Sigmoid colon (tissue), 7 donors: ENCODE measurements around the gene AGFG1. TPM values are rescaled to one million over a fixed set of nuclear protein-coding genes. Genes with fewer than 3 reads are reported as not detected.

Experiments
- DNase-seq: peaks from one replicate; pipeline ENCODE4 v3.0.0-alpha.2; 2019
- H3K27ac ChIP-seq, 4 donors: fragments of 200-600 bp; sonication (generic); one replicate each; pipeline ENCODE4 v1.5.1; 2016 to 2019; ENCODE audit warnings: mild to moderate bottlenecking in 1 of 4
- H3K27me3 ChIP-seq, 3 donors: fragments of 200-600 bp; sonication (generic); one replicate each; pipeline ENCODE4 v1.5.1; 2019; ENCODE audit warnings: mild to moderate bottlenecking in 1 of 3
- H3K36me3 ChIP-seq, 4 donors: fragments of 200-600 bp; sonication (generic); one replicate each; pipeline ENCODE4 v1.5.1; 2016 to 2019
- H3K4me1 ChIP-seq, 4 donors: fragments of 200-600 bp; sonication (generic); one replicate each; pipeline ENCODE4 v1.5.1; 2017 to 2019
- H3K4me3 ChIP-seq, 4 donors: fragments of 200-600 bp; sonication (generic); one replicate each; pipeline ENCODE4 v1.5.1; 2017 to 2019; ENCODE audit warnings: mild to moderate bottlenecking in 2 of 4, moderate library complexity in 1 of 4
- H3K9me3 ChIP-seq, 4 donors: fragments of 200-600 bp in 3 of 4; sonication (generic) in 3 of 4; one replicate each; pipeline versions ENCODE4 v1.5.1 to v1.6.1; 2013 to 2019
- CTCF ChIP-seq, 4 experiments: fragments of 450-650 bp in 3 of 4; fragments of 200-600 bp in 1 of 4; IDR thresholded peaks; one replicate each; pipeline ENCODE4 v1.5.1; 2016 to 2019; ENCODE audit warnings: antibody characterized with exemption in 4 of 4, mild to moderate bottlenecking in 3 of 4, moderate library complexity in 2 of 4
- EP300 ChIP-seq, 4 donors: sonication (generic); formaldehyde crosslinking; IDR thresholded peaks; one replicate each; pipeline ENCODE4 v1.6.1; 2017; ENCODE audit warnings: antibody characterized with exemption in 4 of 4
- POLR2A ChIP-seq, 2 donors: fragments of 450-650 bp; IDR thresholded peaks; one replicate each; pipeline ENCODE4 v1.6.1; 2016; ENCODE audit warnings: antibody characterized with exemption in 2 of 2, mild to moderate bottlenecking in 2 of 2, moderate library complexity in 2 of 2
- POLR2AphosphoS5 ChIP-seq, 4 donors: sonication (generic); formaldehyde crosslinking; IDR thresholded peaks; one replicate each; pipeline ENCODE4 v1.6.1; 2017; ENCODE audit warnings: antibody characterized with exemption in 4 of 4
- WGBS, 2 donors: extraction: QIAGEN DNeasy Blood & Tissue Kit; methylation state at CpG; one replicate each; pipeline ENCODE4 v1.1.7; 2013; 5-methylcytosine and 5-hydroxymethylcytosine counted together
- intact Hi-C: fragments of 100-400 bp; cut with DNase I; formaldehyde crosslinking; loops from one replicate; pipeline ENCODE4 v1.15.1; 2023
- polyA plus RNA-seq, 3 donors: library from polyadenylated mRNA; stranded (reverse); fragments of 200-250 nt; gene quantifications; one replicate each; pipeline ENCODE4 v1.2.3, GENCODE V29; 2013
- total RNA-seq, 4 donors: library from RNA; depleted of rRNA; stranded (reverse); fragments of >200 nt; gene quantifications; one replicate each; pipeline ENCODE4 v1.1.0, GENCODE V29; 2016
- donor health status: healthy with polysubstance abuse.
- donor health status: Bipolar disorder and iron deficiency.
- donor health status: healthy.

The AGFG1 gene
- total and polyA plus RNA-seq, 7 donors = 36.0 to 53.9 (median 43.6) TPM

GRCh38 chr2:227433171-227433570 lies 38.8 kb upstream of the AGFG1 start:
- no peak for TF ChIP-seq POLR2AphosphoS5 (IDR thresholded peaks at IDR 0.05)
- TF ChIP-seq POLR2A (IDR thresholded peaks at IDR 0.05) = no peak
- TF ChIP-seq CTCF (IDR thresholded peaks at IDR 0.05) = no peak
- TF ChIP-seq EP300 (IDR thresholded peaks at IDR 0.05) = no peak
- no peak for DNase-seq
- intact Hi-C loops = no loop called here
- whole genome bisulfite sequencing, 2 donors = 69 to 94% methylated on average over 2 of the region's 2 CpGs
- H3K27ac ChIP-seq = no peak overlapping the region
- no peaks in the 10 kb centered on the region for H3K36me3 ChIP-seq
- no peaks in the 10 kb centered on the region for H3K27me3 ChIP-seq
- H3K4me1 ChIP-seq = no peaks in the 10 kb centered on the region
- H3K4me3 ChIP-seq = no peak overlapping the region
- H3K9me3 ChIP-seq = peaks cover 0 to 9% (median 2%) of the 10 kb centered on the region in 4 donors

GRCh38 chr2:227436436-227437174 lies 35.4 kb upstream of the AGFG1 start:
- WGBS, 2 donors = 87 to 92% methylated on average over 7 of the region's 7 CpGs
- H3K27me3 ChIP-seq = no peaks in the 10 kb centered on the region
- H3K4me3 ChIP-seq = no peak overlapping the region
- no peaks in the 10 kb centered on the region for H3K36me3 ChIP-seq
- H3K4me1 ChIP-seq = no peaks in the 10 kb centered on the region
- intact Hi-C loops = no loop called here
- peaks cover 0 to 9% (median 2%) of the 10 kb centered on the region in 4 donors for H3K9me3 ChIP-seq
- H3K27ac ChIP-seq = no peak overlapping the region
- TF ChIP-seq CTCF (IDR thresholded peaks at IDR 0.05) = no peak
- TF ChIP-seq POLR2A (IDR thresholded peaks at IDR 0.05) = no peak
- no peak for TF ChIP-seq EP300 (IDR thresholded peaks at IDR 0.05)
- no peak for TF ChIP-seq POLR2AphosphoS5 (IDR thresholded peaks at IDR 0.05)
- DNase-seq = no peak

- H3K27ac ChIP-seq = no peak overlapping the region
- no peak for TF ChIP-seq POLR2A (IDR thresholded peaks at IDR 0.05)
- TF ChIP-seq POLR2AphosphoS5 (IDR thresholded peaks at IDR 0.05) = no peak
- TF ChIP-seq EP300 (IDR thresholded peaks at IDR 0.05) = no peak
- TF ChIP-seq CTCF (IDR thresholded peaks at IDR 0.05) = no peak
- H3K36me3 ChIP-seq = no peaks in the 10 kb centered on the region
- 94 to 95% methylated on average over 5 of the region's 5 CpGs for WGBS, 2 donors
- no peak for DNase-seq
- H3K4me1 ChIP-seq = no peaks in the 10 kb centered on the region
- no peaks in the 10 kb centered on the region for H3K27me3 ChIP-seq
- H3K4me3 ChIP-seq = no peak overlapping the region
- H3K9me3 ChIP-seq = no peaks in the 10 kb centered on the region
- intact Hi-C loops = no loop called here
Observed at GRCh38 chr2:227439214-227439613, 32.7 kb upstream of the AGFG1 start.

- H3K4me3 ChIP-seq = no peak overlapping the region
- WGBS, 2 donors = 94 to 96% methylated on average over 1 of the region's 1 CpG
- H3K36me3 ChIP-seq = no peaks in the 10 kb centered on the region
- H3K27ac ChIP-seq = no peak overlapping the region
- TF ChIP-seq POLR2AphosphoS5 (IDR thresholded peaks at IDR 0.05) (no peak), EP300 (IDR thresholded peaks at IDR 0.05) (no peak), POLR2A (IDR thresholded peaks at IDR 0.05) (no peak), CTCF (IDR thresholded peaks at IDR 0.05) (no peak)
- no peak for DNase-seq
- H3K4me1 ChIP-seq = no peaks in the 10 kb centered on the region
- no peaks in the 10 kb centered on the region for H3K9me3 ChIP-seq
- no peaks in the 10 kb centered on the region for H3K27me3 ChIP-seq
- intact Hi-C loops = no loop called here
Observed at GRCh38 chr2:227442639-227443038, 29.3 kb upstream of the AGFG1 start.
